Stimulated activated CD8-positive, alpha-beta memory T cell treated with anti-CD3 and anti-CD28 coated beads, Interleukin-12 subunit alpha, Interleukin-12 subunit beta, amount 100 ng/mL, for 4 hours (primary cell): ENCODE measurements around the gene RAB15.

Experiments
- DNase-seq: peaks from one replicate; pipeline ENCODE4 v3.0.0-alpha.2; 2020; ENCODE audit warnings: low read depth

Gene RAB15

GRCh38 chr14:64910847-64911495 is 61.2 kb downstream of the RAB15 start:
- DNase-seq: no peak

GRCh38 chr14:64906022-64906421 is 66.1 kb downstream of the RAB15 start:
- DNase-seq: no peak

DNA sequence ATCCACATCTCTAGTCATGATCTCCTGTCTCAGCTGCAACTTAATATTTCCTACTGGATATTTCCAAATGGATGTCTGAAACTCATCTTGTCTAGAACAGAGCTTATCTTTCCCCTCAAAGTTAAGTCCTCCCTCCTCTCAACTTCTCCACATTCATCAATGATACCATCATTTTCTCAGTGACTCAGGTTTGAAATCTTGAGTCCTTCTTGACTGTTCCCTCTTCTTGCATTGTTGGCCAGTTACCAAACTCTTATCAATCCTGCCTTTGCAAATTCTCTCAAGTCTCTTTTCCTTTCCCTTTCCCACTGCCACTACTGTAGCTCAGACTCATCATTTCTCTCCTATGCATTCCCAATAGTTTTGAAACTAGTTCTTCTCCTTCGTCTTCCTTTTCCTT is 72.2 kb downstream of the RAB15 start:
- DNase-seq: no peak
